Caco-2 (cell line): Measurements from ENCODE around the gene CMTR1. TPM values are rescaled to one million over a fixed set of nuclear protein-coding genes. Genes with fewer than 3 reads are reported as not detected.
A peak's percentile ranks its signal among the peaks of the same experiment; 100 is the strongest.

Experiments
- BruUV-seq: library from RNA; stranded (reverse); fragments of 400-500 nt; replicated peaks from 2 replicates; lab custom pipeline; 2021; lab: Mats Ljungman, UMichigan
- CTCF ChIA-PET: fragments of 300-600 bp; sonication (Branson Sonifier 250); formaldehyde crosslinking; loops from one replicate; lab custom pipeline; 2022; ENCODE audit warnings: antibody characterized with exemption; lab: Charles Lee
- POLR2A ChIA-PET: fragments of 300-600 bp; sonication (Branson Sonifier 250); formaldehyde crosslinking; loops from one replicate; lab custom pipeline; 2022; ENCODE audit warnings: antibody characterized with exemption; lab: Charles Lee
- DNase-seq, 2 experiments: peaks; one replicate each; pipeline versions ENCODE4 v3.0.0 to v3.0.0-alpha.2; 2020 to 2022
- H3K27me3 ChIP-seq: replicated peaks from 2 replicates; pipeline ENCODE4 v1.6.0; 2011; ENCODE audit warnings: low read length; ENCODE audit not compliant: control insufficient read depth, insufficient read depth
- H3K36me3 ChIP-seq: 2 replicates; pipeline ENCODE4 v1.5.1; 2011; ENCODE audit warnings: low read length; ENCODE audit not compliant: control insufficient read depth, insufficient read depth
- H3K4me1 ChIP-seq: fragments of 250-450 bp; sonication (Bioruptor Pico); 2 replicates; pipeline ENCODE4 v1.5.1; 2020; ENCODE audit warnings: mild to moderate bottlenecking
- H3K4me3 ChIP-seq: 2 replicates; pipeline ENCODE4 v1.5.1; 2011; ENCODE audit warnings: low read depth, mild to moderate bottlenecking, control low read depth, low read length
- H3K9me3 ChIP-seq: fragments of 250-450 bp; sonication (Bioruptor Pico); 2 replicates; pipeline ENCODE4 v1.5.1; 2020; ENCODE audit warnings: mild to moderate bottlenecking, moderate library complexity
- H3K27ac Mint-ChIP-seq: one replicate; pipeline ENCODE4 v1.8.0; 2022; ENCODE audit warnings: mixed read lengths; ENCODE audit not compliant: unreplicated experiment
- H3K27me3 Mint-ChIP-seq: one replicate; pipeline ENCODE4 v1.8.0; 2022; ENCODE audit warnings: mixed read lengths; ENCODE audit not compliant: insufficient read depth, unreplicated experiment
- H3K36me3 Mint-ChIP-seq: one replicate; pipeline ENCODE4 v1.8.0; 2022; ENCODE audit warnings: mild to moderate bottlenecking, mixed read lengths; ENCODE audit not compliant: insufficient read depth, unreplicated experiment
- H3K4me1 Mint-ChIP-seq: one replicate; pipeline ENCODE4 v1.8.0; 2022; ENCODE audit warnings: low read depth, mixed read lengths; ENCODE audit not compliant: unreplicated experiment
- H3K4me3 Mint-ChIP-seq: one replicate; pipeline ENCODE4 v1.8.0; 2022; ENCODE audit warnings: mild to moderate bottlenecking, moderate library complexity, mixed read lengths; ENCODE audit not compliant: unreplicated experiment
- H3K9me3 Mint-ChIP-seq: one replicate; pipeline ENCODE4 v1.8.0; 2022; ENCODE audit warnings: mixed read lengths; ENCODE audit not compliant: unreplicated experiment
- intact Hi-C: fragments of 100-400 bp; cut with micrococcal nuclease; formaldehyde crosslinking; loops from one replicate; pipeline ENCODE4 v1.10.0; 2022; ENCODE audit not compliant: unreplicated experiment
- total RNA-seq: library from RNA; stranded (reverse); gene quantifications from 2 replicates; pipeline ENCODE4 v1.2.3, GENCODE V29; 2022
- TF ChIP-seq, protein P1 (sequence below), 2 experiments: fragments of 200-600 bp in 1 of 2; IDR thresholded peaks; 1 replicate in 1 of 2; 2 replicates in 1 of 2; pipeline versions ENCODE4 v1.5.1 to v1.8.0; 2011 to 2022; ENCODE audit warnings: antibody characterized with exemption in 1 of 2, control low read depth in 1 of 2, inconsistent platforms in 1 of 2, low read depth in 1 of 2, low read length in 1 of 2, mild to moderate bottlenecking in 1 of 2, moderate library complexity in 1 of 2; ENCODE audit not compliant: insufficient read depth in 1 of 2, severe bottlenecking in 1 of 2, unreplicated experiment in 1 of 2

The CMTR1 gene
- total RNA-seq, 1 experiment from 2014 or later = 40.8 TPM

DNA sequence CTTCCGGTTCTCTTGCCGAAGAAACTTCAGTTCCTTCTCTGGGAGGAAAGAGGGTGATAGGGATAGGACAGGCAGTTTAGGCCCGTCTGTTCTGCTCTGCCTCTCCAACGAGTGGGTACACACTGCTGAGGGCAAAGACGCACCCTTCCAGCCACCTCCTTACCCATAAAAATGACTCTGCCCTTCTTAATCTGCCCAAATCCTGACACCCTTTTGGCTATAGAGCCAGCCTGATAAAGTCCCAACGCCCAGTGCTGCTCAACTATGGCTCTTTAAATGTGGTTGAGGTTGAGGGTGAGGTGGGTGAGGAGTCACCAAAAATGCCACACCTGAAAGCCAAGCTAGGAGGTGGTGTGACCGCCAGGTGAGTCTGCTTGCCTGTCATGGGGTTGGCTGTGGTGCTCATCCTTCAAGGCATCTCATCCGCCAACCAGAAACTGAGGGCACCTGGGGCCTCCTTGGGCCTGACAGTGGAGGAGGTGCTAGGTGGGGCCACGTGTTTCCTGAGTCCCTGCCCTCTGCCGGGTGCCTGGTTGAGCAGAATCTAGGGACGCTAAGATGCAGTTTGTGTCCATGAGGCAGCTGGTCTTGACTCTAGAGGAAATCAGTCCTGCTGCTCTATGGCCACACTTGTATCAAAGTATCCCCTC, 50.4 kb downstream of the CMTR1 start:
- CTCF ChIA-PET = interaction anchor here (0.9 kb wide), 1 partner anchor 83 kb away, joined by 3 read pairs; no protein-coding TSS in a partner anchor
- Histone ChIP-seq H3K36me3 (peaks cover 1% of the 10 kb centered on the region), H3K4me1 (no peaks in the 10 kb centered on the region), H3K27me3 (no peaks in the 10 kb centered on the region), H3K4me3 (no peak overlapping the region), H3K9me3 (no peaks in the 10 kb centered on the region)
- no peak for DNase-seq
- H3K4me1 Mint-ChIP-seq = no peaks in the 10 kb centered on the region
- TF ChIP-seq, protein P1, sequence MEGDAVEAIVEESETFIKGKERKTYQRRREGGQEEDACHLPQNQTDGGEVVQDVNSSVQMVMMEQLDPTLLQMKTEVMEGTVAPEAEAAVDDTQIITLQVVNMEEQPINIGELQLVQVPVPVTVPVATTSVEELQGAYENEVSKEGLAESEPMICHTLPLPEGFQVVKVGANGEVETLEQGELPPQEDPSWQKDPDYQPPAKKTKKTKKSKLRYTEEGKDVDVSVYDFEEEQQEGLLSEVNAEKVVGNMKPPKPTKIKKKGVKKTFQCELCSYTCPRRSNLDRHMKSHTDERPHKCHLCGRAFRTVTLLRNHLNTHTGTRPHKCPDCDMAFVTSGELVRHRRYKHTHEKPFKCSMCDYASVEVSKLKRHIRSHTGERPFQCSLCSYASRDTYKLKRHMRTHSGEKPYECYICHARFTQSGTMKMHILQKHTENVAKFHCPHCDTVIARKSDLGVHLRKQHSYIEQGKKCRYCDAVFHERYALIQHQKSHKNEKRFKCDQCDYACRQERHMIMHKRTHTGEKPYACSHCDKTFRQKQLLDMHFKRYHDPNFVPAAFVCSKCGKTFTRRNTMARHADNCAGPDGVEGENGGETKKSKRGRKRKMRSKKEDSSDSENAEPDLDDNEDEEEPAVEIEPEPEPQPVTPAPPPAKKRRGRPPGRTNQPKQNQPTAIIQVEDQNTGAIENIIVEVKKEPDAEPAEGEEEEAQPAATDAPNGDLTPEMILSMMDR (IDR thresholded peaks at IDR 0.05; ENCODE audit: insufficient read depth in 1 of 2, low read depth in 1 of 2, low read length in 1 of 2, severe bottlenecking in 1 of 2, unreplicated experiment in 1 of 2) = no peak
- no peak overlapping the region for H3K4me3 Mint-ChIP-seq
- H3K9me3 Mint-ChIP-seq = no peaks in the 10 kb centered on the region
- H3K36me3 Mint-ChIP-seq = peaks cover 13% of the 10 kb centered on the region
- BruUV-seq = no TSS peak
- no peak overlapping the region for H3K27ac Mint-ChIP-seq
- POLR2A ChIA-PET = no interaction called here
- no peaks in the 10 kb centered on the region for H3K27me3 Mint-ChIP-seq
- intact Hi-C loops = no loop called here

DNA sequence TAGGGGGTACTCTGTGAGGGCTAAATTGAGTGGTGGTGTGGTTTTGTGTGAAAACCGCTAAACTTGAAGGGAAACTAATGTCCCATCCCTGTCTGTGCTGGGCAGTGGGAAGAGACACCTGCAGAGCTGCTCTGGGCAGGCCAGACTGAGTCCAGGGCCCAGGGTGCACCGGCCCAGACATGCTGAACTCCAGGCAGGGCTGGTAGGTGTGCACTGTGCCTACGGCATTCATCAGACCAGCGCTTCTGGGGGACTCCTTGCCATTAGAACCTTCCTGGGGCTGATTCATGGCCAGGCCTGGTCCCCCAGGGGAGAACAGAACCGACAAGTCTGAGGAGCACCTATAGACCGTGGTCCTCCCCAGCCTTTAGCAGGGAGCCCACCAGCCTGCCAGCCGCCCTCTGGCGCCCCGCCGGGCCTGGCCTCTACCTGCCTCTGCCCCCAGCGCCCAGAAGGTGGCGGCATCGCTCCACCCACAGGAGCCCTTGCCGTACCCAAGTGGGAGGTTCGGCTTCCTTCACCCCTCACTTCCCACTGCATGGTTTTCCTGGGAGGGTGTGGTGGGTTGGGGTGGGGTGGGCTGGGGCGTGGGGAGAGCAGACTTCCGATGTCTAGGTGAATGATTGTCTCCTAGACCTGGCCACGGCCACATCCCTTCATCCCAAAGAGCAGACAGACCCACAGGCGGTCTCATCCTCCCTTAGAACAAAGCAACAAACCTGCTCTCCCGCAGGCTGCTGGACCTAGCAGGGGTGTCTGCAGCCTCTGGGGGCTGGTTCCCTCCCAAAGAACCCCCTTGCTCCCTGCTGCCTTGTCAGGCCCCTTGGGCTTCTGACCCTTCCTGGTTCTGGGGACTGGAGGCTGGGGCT, 51.1 kb downstream of the CMTR1 start:
- H3K4me1 ChIP-seq = no peaks in the 10 kb centered on the region
- H3K36me3 ChIP-seq = peaks cover 1% of the 10 kb centered on the region
- Mint-ChIP-seq H3K36me3 (peaks cover 13% of the 10 kb centered on the region), H3K9me3 (no peaks in the 10 kb centered on the region), H3K27ac (no peak overlapping the region), H3K4me1 (no peaks in the 10 kb centered on the region), H3K4me3 (no peak overlapping the region), H3K27me3 (no peaks in the 10 kb centered on the region)
- H3K9me3 ChIP-seq = no peaks in the 10 kb centered on the region
- TF ChIP-seq, protein P1 (IDR thresholded peaks at IDR 0.05; ENCODE audit: insufficient read depth in 1 of 2, low read depth in 1 of 2, low read length in 1 of 2, severe bottlenecking in 1 of 2, unreplicated experiment in 1 of 2) = peak; percentile 87 to 94
- no TSS peak for BruUV-seq
- peak; percentile 61 to 80 for DNase-seq
- ChIA-PET CTCF (interaction anchor here (0.9 to 1.3 kb wide), 3 partner anchors 13 to 82 kb away, joined by 3 to 8 read pairs (median 3); no protein-coding TSS in a partner anchor), POLR2A (no interaction called here)
- no peaks in the 10 kb centered on the region for H3K27me3 ChIP-seq
- no peak overlapping the region for H3K4me3 ChIP-seq
- intact Hi-C loops = loop anchor here (1.0 kb wide), 2 partner anchors 82 to 208 kb away; no protein-coding TSS in a partner anchor

DNA sequence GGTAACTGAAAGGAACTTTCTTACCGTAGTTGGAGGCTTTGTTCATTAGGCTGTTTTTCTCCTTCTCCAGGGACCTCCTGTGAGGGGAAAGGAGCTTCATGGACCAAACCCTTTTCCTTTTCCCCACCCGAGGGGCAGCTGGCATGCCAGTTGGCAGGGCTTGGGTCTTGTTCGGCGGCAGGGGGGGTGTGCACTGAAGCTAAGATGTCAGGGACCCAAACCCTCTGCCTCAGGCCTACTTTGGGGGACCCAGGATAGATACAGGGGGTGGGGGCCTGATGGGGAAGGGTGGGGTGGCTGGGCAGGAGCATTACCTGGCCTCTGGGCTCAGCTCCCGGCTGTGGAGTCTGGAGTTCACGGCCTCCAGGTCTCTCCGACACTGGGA, 51.8 kb downstream of the CMTR1 start:
- H3K36me3 Mint-ChIP-seq = peaks cover 19% of the 10 kb centered on the region
- CTCF ChIA-PET = interaction anchor here (1.3 kb wide), 2 partner anchors 14 to 81 kb away, joined by 3 to 8 read pairs; no protein-coding TSS in a partner anchor
- no peak for DNase-seq
- Histone ChIP-seq H3K4me3 (no peak overlapping the region), H3K36me3 (no peaks in the 10 kb centered on the region; the same call in 1 of the 2 replicates), H3K27me3 (no peaks in the 10 kb centered on the region), H3K4me1 (no peaks in the 10 kb centered on the region), H3K9me3 (no peaks in the 10 kb centered on the region)
- no peaks in the 10 kb centered on the region for H3K27me3 Mint-ChIP-seq
- TF ChIP-seq, protein P1 (IDR thresholded peaks at IDR 0.05; ENCODE audit: insufficient read depth in 1 of 2, low read depth in 1 of 2, low read length in 1 of 2, severe bottlenecking in 1 of 2, unreplicated experiment in 1 of 2) = no peak
- no TSS peak for BruUV-seq
- no peak overlapping the region for H3K27ac Mint-ChIP-seq
- POLR2A ChIA-PET = no interaction called here
- H3K4me1 Mint-ChIP-seq = no peaks in the 10 kb centered on the region
- intact Hi-C loops = loop anchor here (1.0 kb wide), 2 partner anchors 82 to 208 kb away; no protein-coding TSS in a partner anchor
- H3K9me3 Mint-ChIP-seq = no peaks in the 10 kb centered on the region
- H3K4me3 Mint-ChIP-seq = no peak overlapping the region
